A172 (cell line): ENCODE data around the gene PAXIP1. TPM values are rescaled to one million over a fixed set of nuclear protein-coding genes. Genes with fewer than 3 reads are reported as not detected.
A peak's percentile ranks its signal among the peaks of the same experiment; 100 is the strongest.
"Not testable (repeated sequence)": the region's sequence is repeated elsewhere in the genome, so short reads cannot be mapped to it uniquely, and the experiment has no call there.

Experiments used
- DNase-seq: peaks from one replicate; pipeline ENCODE4 v3.0.0-alpha.2; 2015; ENCODE audit warnings: low spot score
- total RNA-seq: library from RNA; depleted of rRNA; stranded (reverse); fragments of >200 nt; shearing (Covaris generic); gene quantifications from 2 replicates; pipeline ENCODE4 v1.2.3, GENCODE V29; 2014; rRNA removed

Gene PAXIP1
- 12.8 and 14.6 TPM in 2 replicates for total RNA-seq

DNA sequence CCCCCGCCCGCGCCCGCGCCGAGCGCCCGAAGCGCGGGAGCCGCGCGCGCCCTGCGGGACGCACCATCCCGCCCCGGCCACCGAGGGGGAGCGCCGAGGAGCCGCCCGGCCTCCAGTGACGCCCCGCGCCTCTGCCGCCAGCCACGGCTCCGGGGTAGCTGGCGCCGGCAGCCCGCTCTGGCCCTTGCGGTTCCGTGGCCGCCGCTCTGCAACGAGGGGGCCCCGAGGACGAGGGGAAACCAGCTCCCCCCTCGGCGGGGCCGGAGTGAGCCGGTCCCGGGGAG is at the start of gene PAXIP1:
PAXIP1 (minus strand) TSS at position 33 of the 284 bp plus-strand sequence. CDS start 195 bp downstream, outside the sequence.
- DNase-seq, result peak; percentile 8

- DNase-seq, result no peak
Measured at GRCh38 chr7:155051355-155051754, 48.4 kb upstream of the PAXIP1 start.

GRCh38 chr7:155048006-155048405 is 45.1 kb upstream of the PAXIP1 start:
- DNase-seq, result no peak

- no peak for DNase-seq
Measured at GRCh38 chr7:155043756-155044155, 40.8 kb upstream of the PAXIP1 start.

DNA sequence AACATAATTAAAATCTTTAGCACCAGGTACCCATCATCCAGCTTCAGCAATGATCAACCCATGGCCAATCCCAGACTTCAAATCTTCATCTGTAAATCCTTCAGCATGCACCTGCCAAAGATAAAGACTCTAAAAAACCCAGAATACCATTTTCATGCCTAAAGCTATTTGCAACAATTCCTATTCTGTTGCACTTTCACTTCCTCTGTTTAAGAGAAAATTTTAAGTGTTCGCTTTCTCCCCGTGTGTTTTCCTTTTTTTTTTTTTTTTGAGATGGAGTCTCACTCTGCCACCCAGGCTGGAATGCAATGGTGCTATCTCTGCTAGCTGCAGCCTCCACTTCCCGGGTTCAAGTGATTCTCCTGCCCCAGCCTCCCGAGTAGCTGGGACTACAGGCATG is 35.4 kb upstream of the PAXIP1 start:
- DNase-seq, result no peak

GRCh38 chr7:155034495-155034894 is 31.6 kb upstream of the PAXIP1 start:
- DNase-seq, result not testable (repeated sequence)

GRCh38 chr7:155032978-155033377 is 30.1 kb upstream of the PAXIP1 start:
- no peak for DNase-seq

DNA sequence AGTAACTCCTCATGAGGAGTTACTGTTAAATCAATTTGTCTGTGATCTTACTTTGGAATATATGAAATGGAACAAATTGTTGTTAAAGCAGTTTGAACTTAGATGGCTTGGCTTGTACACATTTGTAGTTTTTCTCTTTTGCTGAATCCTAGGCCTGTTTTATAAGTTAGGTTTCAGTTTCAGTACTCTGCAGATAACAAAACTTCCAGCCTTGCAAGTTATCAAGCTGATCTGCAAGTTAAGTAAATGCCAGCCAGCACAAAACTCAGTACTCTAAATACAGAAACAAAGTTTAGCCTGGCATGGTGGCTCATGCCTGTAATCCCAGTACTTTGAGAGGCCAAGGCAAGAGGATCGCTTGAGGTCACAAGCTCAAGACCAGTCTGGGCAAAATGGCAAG is 25.0 kb upstream of the PAXIP1 start:
- DNase-seq, result no peak

GRCh38 chr7:155021699-155022145 is 18.8 kb upstream of the PAXIP1 start:
- no peak for DNase-seq

DNA sequence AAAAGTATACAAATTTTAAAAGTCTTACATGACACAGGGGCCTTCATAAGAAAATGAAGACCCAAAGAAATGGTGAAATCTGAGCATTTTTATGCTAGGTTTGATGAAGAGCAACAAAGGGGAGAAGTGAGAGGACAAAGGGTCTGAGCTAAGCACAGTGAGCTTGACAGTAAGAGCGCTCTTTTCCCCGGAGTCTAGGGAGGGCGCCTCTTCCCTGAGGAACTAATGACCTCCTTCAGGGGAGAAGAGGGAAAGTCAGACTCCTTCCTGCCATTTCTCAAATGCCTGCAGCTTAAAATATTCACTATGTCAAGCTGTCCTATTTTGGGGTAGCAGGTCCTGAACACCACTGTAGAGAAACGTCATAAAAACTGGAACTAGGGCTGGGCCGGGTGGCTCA is 18.1 kb upstream of the PAXIP1 start:
- no peak for DNase-seq

DNA sequence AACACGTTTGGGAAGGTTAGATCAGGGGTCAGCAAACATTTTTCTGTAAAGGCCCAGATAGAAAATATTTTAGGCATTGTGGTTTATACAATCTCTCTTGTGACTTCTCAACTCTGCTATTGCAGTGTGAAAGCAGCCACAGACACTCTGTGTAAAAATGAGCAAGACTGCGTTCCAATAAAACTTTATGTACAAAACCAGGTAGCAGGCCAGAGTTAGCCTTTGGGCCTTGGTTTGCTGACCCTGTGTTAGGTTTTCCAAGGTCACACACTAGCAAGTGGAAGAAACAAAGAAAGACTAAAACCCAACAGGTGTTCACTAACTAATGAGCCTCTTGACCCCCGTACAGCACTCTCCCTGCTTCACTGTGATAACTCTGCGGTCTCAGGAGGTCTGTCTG is 14.9 kb upstream of the PAXIP1 start:
- no peak for DNase-seq

- DNase-seq, result no peak
Measured at GRCh38 chr7:155011086-155011485, 8.2 kb upstream of the PAXIP1 start.

- DNase-seq, result no peak
Measured at GRCh38 chr7:155009570-155010157, 6.7 kb upstream of the PAXIP1 start.

DNA sequence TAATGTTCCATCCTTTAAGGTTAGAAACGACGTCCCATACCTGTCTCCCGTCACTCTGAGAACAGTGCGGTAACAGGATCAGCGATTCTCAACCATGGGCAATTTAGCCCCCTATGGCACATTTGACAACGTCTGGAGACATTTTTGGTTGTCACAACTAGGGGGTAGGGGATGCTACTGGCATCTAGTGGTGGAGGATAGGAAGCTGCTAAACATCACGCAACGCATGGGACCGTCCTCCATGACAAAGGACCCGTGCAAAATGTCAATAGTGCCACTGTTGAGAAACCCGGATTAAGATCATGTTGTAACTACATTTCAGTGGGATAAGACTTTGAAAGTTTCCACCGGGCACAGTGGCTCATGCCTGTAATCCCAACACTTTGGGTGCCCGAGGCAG is 5.0 kb upstream of the PAXIP1 start:
- DNase-seq, result no peak

DNA sequence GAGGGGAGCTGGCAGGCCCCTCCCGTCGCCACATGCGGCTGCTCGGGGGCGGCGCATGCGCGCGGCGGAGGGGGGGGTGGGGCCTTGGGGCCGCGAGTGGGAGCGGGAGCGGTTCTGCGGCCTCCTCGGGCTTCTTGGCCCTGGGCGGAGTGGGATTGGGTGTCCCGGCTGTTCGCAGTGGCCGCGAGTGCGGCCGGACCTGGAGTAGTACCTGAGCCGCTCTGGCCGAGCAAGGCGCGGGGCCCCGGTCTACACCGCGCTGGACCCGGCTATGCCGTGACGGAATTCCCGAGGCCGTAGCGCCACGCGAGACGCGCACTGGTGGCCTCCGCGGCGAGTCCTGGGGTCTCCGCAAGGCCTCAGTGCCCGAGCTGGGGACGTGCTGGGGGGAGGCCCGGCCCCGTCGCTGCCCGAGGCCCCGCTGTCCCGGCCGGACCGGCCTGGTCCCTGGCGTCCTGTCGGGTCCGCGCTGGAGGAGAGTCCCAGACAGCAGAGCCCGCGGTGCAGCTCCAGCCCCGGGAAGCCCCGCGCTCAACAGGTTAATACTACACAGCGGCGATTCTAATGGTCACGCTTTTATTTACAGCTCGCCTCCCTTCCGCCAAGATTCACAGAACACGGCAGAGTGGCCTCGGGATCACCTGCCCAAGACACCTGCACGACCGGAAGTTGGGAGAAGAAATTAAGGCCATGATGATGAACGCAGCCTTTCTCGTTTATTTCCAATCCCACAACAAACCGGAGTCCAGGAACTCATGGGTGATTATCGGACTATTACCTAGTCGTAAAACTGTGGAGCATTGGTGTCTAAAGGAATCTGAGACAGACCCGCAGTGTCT is 671 bp upstream of the PAXIP1 start:
- peak; percentile 54 for DNase-seq

DNA sequence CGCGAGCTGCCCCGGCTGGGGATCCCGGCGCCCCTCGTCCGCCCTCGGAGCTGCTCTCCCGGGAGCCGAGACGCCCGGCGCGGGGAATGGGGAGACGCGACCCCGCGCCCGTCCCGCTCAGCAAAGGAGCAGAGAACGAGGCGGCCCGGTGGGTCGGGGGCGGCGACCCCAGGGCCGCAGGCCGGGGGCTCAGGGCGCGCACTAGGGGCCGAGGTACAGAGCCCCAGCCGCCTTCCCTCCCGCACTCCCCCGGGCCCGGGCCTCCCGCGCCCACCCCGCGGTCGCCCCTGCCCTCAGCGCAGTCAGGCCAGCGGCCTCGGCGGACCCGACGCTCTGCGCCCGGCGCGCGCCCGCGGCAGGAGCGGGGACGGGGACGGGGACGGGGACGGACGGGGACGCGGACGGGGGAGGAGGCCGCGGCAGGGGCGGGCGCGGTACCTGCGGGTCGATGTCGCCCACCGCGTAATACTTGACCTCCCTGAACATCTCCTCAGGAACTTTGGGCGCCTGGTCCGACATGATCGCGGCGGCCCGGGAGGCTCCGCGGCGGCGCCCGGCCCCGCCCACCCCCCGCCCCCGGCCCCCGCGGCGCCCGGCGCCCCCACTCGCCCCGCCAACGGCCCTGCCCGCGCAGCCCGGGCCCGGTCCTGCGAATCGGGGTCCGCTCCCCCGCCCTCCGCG is 373 bp downstream of the PAXIP1 start:
- DNase-seq, result peak; percentile 10

GRCh38 chr7:155001756-155002410 is 1.0 kb downstream of the PAXIP1 start:
- DNase-seq, result peak; percentile 23

DNA sequence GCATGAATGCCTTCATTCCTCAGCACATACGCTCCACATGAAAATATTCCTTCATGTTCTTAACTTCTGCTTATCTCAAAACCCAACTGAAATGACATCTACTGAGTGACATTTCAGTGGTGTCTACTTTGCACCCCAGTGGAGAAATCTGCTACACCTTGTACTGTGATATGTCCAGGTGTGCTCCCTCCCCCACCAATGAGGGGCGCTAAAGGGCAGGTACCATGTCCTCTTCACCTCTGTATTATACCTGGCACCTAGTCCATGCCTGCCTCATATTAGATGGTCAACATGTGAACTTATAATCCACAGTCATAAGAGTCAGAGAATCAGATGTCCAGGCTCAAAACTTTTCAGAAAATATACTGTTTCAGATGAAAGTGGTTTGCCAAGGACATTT is 2.1 kb downstream of the PAXIP1 start:
- no peak for DNase-seq

DNA sequence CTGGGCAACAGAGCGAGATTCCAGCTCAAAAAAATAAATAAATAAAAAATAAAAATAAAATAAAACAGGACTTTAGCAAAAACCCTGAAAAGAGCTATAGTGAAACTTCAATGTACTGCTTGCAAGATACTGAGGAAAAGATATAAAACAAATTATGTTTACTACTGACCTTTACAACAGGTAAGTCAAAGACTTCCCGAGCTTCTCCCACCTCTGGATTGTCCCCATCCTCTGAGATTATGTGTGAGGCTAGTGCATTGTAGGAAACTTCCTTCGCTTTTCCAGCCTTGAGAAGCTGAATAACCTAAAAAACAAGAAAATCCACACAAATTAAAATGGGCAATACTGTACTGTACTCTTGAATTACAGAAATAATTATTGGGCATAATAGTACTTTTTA is 4.4 kb downstream of the PAXIP1 start:
- no peak for DNase-seq

DNA sequence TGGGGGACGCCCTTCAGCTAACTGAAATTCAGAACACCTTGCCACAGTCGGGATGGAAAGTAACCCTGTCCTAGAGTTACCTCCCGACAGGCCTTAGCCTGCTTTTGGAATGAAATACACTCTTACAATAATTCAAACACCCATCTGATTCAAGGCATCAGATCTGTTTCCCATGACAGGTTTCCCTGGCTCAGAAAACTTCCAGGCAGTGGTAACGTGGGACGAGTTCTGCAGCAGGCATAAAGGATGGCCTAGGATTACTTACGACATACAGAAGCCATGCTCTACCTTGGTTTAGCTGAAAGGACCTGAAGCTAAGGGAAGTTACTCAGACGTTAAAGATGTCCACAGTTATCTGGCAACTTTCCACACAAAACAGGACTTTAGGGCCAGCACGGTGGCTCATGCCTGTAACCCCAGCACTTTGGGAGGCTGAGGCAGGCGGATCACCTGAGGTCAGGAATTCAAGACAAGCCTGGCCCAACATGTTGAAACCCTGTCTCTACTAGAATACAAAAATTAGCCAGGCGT is 5.0 kb downstream of the PAXIP1 start:
- DNase-seq, result no peak

DNA sequence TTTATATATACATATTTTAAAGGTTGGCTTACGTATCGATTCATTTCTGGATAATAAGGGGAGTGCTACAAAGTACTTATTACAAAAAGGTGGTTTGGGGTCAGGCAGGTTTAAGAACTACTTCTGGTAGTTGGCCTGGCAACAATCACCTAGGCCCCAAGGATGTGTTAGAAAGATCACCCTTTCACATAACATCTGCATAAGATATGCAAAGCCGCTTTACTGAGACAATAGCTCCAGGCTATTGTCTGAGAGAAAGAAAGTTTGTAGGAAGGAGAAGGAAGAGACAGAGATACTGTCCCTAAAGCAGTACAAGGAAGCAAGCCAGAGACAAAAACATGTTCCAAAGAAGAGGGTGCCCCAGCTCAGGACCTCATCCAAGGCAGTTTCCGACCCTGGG is 6.2 kb downstream of the PAXIP1 start:
- no peak for DNase-seq

GRCh38 chr7:154996101-154996500 is 6.8 kb downstream of the PAXIP1 start:
- DNase-seq, result no peak
